HG03460 (cell line): ENCODE results near the gene FAM234B.
"Not testable (repeated sequence)": the region's sequence is repeated elsewhere in the genome, so short reads cannot be mapped to it uniquely, and the experiment has no call there.

Source experiments
- ATAC-seq: cut with Tn5 transposase; IDR thresholded peaks from one replicate; pipeline ENCODE4 v1.9.1; 2021; ENCODE audit not compliant: unreplicated experiment

The FAM234B gene

GRCh38 chr12:13053617-13054016, 9.4 kb downstream of the FAM234B start:
- not testable (repeated sequence) for ATAC-seq

GRCh38 chr12:13060581-13060980, 16.4 kb downstream of the FAM234B start:
- no peak for ATAC-seq

- no peak for ATAC-seq
Observed at GRCh38 chr12:13061377-13061776, 17.2 kb downstream of the FAM234B start.

- ATAC-seq, result no peak
Observed at GRCh38 chr12:13062669-13063068, 18.5 kb downstream of the FAM234B start.

- no peak for ATAC-seq
Observed at GRCh38 chr12:13066014-13066413, 21.8 kb downstream of the FAM234B start.

- ATAC-seq, result no peak
Observed at GRCh38 chr12:13066459-13066858, 22.3 kb downstream of the FAM234B start.

- ATAC-seq, result no peak
Observed at GRCh38 chr12:13067322-13067721, 23.1 kb downstream of the FAM234B start.

GRCh38 chr12:13069380-13069779, 25.2 kb downstream of the FAM234B start:
- no peak for ATAC-seq

GRCh38 chr12:13071305-13072280, 27.4 kb downstream of the FAM234B start:
- no peak for ATAC-seq

- no peak for ATAC-seq
Observed at GRCh38 chr12:13073173-13073572, 29.0 kb downstream of the FAM234B start.

- no peak for ATAC-seq
Observed at GRCh38 chr12:13074396-13075117, 30.4 kb downstream of the FAM234B start.

- no peak for ATAC-seq
Observed at GRCh38 chr12:13075118-13075480, 30.9 kb downstream of the FAM234B start.

GRCh38 chr12:13075786-13076570, 31.8 kb downstream of the FAM234B start:
- ATAC-seq, result no peak

- no peak for ATAC-seq
Observed at GRCh38 chr12:13079440-13079906, 35.3 kb downstream of the FAM234B start.

- no peak for ATAC-seq
Observed at GRCh38 chr12:13080266-13080665, 36.1 kb downstream of the FAM234B start.

GRCh38 chr12:13082861-13083260, 38.7 kb downstream of the FAM234B start:
- ATAC-seq, result no peak

- ATAC-seq, result not testable (repeated sequence)
Observed at GRCh38 chr12:13083638-13084037, 39.5 kb downstream of the FAM234B start.

GRCh38 chr12:13084898-13085640, 40.9 kb downstream of the FAM234B start:
- no peak for ATAC-seq

- no peak for ATAC-seq
Observed at GRCh38 chr12:13085968-13086686, 41.9 kb downstream of the FAM234B start.

GRCh38 chr12:13087766-13088165, 43.6 kb downstream of the FAM234B start:
- no peak for ATAC-seq
